GM21717 (cell line): Measurements from ENCODE around the gene GSTP1.
A peak's percentile ranks its signal among the peaks of the same experiment; 100 is the strongest.

Experiments used
- ATAC-seq: cut with Tn5 transposase; IDR thresholded peaks from one replicate; pipeline ENCODE4 v1.9.1; 2021; ENCODE audit warnings: mild to moderate bottlenecking, moderate library complexity; ENCODE audit not compliant: unreplicated experiment

The GSTP1 gene

GRCh38 chr11:67628710-67629385, 45.2 kb downstream of the GSTP1 start:
- ATAC-seq, result no peak

GRCh38 chr11:67629386-67630227, 46.0 kb downstream of the GSTP1 start, which contains the start of gene NUDT8:
TSS of gene NUDT8 (minus strand) at chr11:67629937. CDS start at chr11:67629911, 26 bp downstream.
- ATAC-seq, result peak; percentile 45

GRCh38 chr11:67630228-67630942, 46.8 kb downstream of the GSTP1 start:
- peak; percentile 45 for ATAC-seq

GRCh38 chr11:67630943-67631331, 47.3 kb downstream of the GSTP1 start:
- ATAC-seq, result no peak

- no peak for ATAC-seq
Measured at GRCh38 chr11:67631411-67631810, 47.8 kb downstream of the GSTP1 start.

GRCh38 chr11:67631853-67632174, 48.2 kb downstream of the GSTP1 start:
- no peak for ATAC-seq

- no peak for ATAC-seq
Measured at GRCh38 chr11:67632175-67632981, 48.8 kb downstream of the GSTP1 start.

GRCh38 chr11:67632982-67633755, 49.6 kb downstream of the GSTP1 start:
- ATAC-seq, result no peak

GRCh38 chr11:67633758-67634365, 50.2 kb downstream of the GSTP1 start:
- ATAC-seq, result no peak

- no peak for ATAC-seq
Measured at GRCh38 chr11:67634366-67635230, 51.0 kb downstream of the GSTP1 start.

- no peak for ATAC-seq
Measured at GRCh38 chr11:67635231-67635521, 51.6 kb downstream of the GSTP1 start.
